GM20000 (cell line): ENCODE measurements around the gene OSBPL8.
"Not testable (repeated sequence)": the region's sequence is repeated elsewhere in the genome, so short reads cannot be mapped to it uniquely, and the experiment has no call there.

Experiments used
- DNase-seq: peaks from one replicate; pipeline ENCODE4 v3.0.0; 2012; ENCODE audit warnings: low spot score
- CTCF ChIP-seq: IDR thresholded peaks from 2 replicates; pipeline ENCODE4 v1.5.1; 2012; ENCODE audit warnings: mild to moderate bottlenecking, control low read depth; ENCODE audit errors: extremely low read depth, missing control alignments

Gene OSBPL8

GRCh38 chr12:76491292-76491691 lies 68.3 kb downstream of the OSBPL8 start:
- no peak for DNase-seq
- no peak for TF ChIP-seq CTCF

- TF ChIP-seq CTCF = no peak
- no peak for DNase-seq
Observed at GRCh38 chr12:76490763-76491162, 68.8 kb downstream of the OSBPL8 start.

GRCh38 chr12:76489737-76490136 lies 69.8 kb downstream of the OSBPL8 start:
- TF ChIP-seq CTCF = no peak
- DNase-seq = no peak

- no peak for DNase-seq
- TF ChIP-seq CTCF = no peak
Observed at GRCh38 chr12:76486011-76486410, 73.6 kb downstream of the OSBPL8 start.

GRCh38 chr12:76480796-76481195 lies 78.8 kb downstream of the OSBPL8 start:
- DNase-seq = no peak
- no peak for TF ChIP-seq CTCF

- no peak for DNase-seq
- TF ChIP-seq CTCF = no peak
Observed at GRCh38 chr12:76478045-76478444, 81.5 kb downstream of the OSBPL8 start.

GRCh38 chr12:76472862-76473261 lies 86.7 kb downstream of the OSBPL8 start:
- DNase-seq = not testable (repeated sequence)

- no peak for TF ChIP-seq CTCF
- DNase-seq = no peak
Observed at GRCh38 chr12:76471579-76471978, 88.0 kb downstream of the OSBPL8 start.
